Lower leg skin (tissue), 4 donors: ENCODE results near the gene INTS11. TPM values are rescaled to one million over a fixed set of nuclear protein-coding genes. Genes with fewer than 3 reads are reported as not detected.

ENCODE experiments used
- DNase-seq, 2 donors: peaks; one replicate each; pipeline ENCODE4 v3.0.0-alpha.2; 2019; ENCODE audit warnings: low spot score in 2 of 2
- H3K4me3 ChIP-seq: fragments of 200-600 bp; sonication (generic); 2 replicates; pipeline ENCODE4 v1.5.1; 2017; ENCODE audit warnings: mild to moderate bottlenecking, low read depth; ENCODE audit not compliant: poor library complexity, severe bottlenecking
- POLR2A ChIP-seq, 2 donors: fragments of 450-650 bp; IDR thresholded peaks; one replicate each; pipeline ENCODE4 v1.6.1; 2016 to 2017; ENCODE audit warnings: antibody characterized with exemption in 2 of 2, mild to moderate bottlenecking in 1 of 2, moderate library complexity in 1 of 2
- WGBS, 2 donors: methylation state at CpG; one replicate each; pipeline ENCODE4 v1.1.5; 2018; 5-methylcytosine and 5-hydroxymethylcytosine counted together
- intact Hi-C: fragments of 100-400 bp; cut with DNase I; formaldehyde crosslinking; loops from one replicate; pipeline ENCODE4 v1.15.0; 2023; ENCODE audit warnings: low total_unique reads
- total RNA-seq, 4 donors: library from RNA; depleted of rRNA; stranded (reverse); fragments of >200 nt; gene quantifications; one replicate each; pipeline ENCODE4 v1.1.0, GENCODE V29; 2016
- TF ChIP-seq, protein P1 (sequence below), 3 donors: fragments of 450-650 bp; IDR thresholded peaks; one replicate each; pipeline ENCODE4 v1.5.1; 2016; ENCODE audit warnings: antibody characterized with exemption in 3 of 3, mild to moderate bottlenecking in 3 of 3, moderate library complexity in 2 of 3

INTS11 gene
- total RNA-seq, 4 donors from 2014 or later, result 101 to 185 (median 105) TPM

DNA sequence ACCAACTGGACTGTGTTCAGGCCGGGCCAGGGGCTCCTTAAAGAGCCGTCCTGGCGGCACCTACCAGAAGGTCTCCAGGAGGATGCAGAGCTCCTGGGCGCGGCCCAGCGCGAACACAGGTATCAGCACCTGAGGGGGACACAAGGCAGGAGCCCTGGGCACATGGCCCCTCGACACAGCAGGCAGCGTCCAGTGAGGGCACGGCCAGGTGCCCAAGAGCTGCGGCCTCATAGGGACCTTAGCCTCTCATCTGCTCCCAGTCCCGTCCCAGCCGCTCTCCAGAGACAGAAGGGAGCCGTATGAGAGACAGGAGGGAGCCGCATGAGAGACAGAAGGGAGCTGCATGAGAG, 10.2 kb downstream of the INTS11 start:
- 88 to 95% methylated on average over 6 to 8 of the region's 15 CpGs for WGBS, 2 donors
- no peak for TF ChIP-seq POLR2A (IDR thresholded peaks at IDR 0.05)
- TF ChIP-seq, protein P1, sequence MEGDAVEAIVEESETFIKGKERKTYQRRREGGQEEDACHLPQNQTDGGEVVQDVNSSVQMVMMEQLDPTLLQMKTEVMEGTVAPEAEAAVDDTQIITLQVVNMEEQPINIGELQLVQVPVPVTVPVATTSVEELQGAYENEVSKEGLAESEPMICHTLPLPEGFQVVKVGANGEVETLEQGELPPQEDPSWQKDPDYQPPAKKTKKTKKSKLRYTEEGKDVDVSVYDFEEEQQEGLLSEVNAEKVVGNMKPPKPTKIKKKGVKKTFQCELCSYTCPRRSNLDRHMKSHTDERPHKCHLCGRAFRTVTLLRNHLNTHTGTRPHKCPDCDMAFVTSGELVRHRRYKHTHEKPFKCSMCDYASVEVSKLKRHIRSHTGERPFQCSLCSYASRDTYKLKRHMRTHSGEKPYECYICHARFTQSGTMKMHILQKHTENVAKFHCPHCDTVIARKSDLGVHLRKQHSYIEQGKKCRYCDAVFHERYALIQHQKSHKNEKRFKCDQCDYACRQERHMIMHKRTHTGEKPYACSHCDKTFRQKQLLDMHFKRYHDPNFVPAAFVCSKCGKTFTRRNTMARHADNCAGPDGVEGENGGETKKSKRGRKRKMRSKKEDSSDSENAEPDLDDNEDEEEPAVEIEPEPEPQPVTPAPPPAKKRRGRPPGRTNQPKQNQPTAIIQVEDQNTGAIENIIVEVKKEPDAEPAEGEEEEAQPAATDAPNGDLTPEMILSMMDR (IDR thresholded peaks at IDR 0.05), result no peak
- DNase-seq, result no peak
- H3K4me3 ChIP-seq, result no peak overlapping the region
- intact Hi-C loops, result no loop called here

DNA sequence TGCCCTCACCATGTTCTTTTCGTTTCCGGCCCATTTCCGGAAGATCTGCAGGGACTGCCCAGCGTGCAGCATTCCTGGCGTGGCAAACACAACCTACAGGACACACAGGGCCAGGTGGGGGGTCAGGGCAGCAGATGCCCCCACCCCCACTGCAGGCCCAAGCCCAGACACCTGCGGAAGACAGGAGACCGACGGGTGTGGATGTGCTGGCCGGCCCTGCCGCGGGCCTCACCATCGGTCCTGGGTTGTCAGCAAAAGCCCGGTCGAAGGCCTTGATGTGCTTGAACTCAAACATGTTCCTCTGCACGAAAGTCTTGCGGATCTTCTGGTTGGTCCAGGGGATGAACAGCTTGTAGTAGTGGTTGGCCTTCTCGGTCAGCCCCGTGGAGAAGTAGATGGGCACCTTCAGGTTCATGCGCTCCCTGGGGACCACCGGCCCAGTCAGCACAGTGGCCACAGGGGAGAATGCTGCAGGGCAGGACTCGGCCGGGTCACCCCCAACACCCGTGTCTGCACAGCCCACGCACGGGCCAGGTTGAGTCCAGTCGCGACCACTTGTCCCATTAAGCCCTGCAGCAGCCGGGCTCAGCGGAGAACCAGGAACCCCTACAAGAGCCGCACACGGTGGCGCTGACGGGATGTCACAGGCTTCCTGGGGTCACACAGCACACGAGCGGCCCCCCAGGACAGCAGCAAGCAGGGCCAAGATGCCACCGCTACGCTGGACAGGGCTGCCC, 10.8 kb downstream of the INTS11 start:
- intact Hi-C loops, result no loop called here
- H3K4me3 ChIP-seq, result no peak overlapping the region
- no peak for TF ChIP-seq POLR2A (IDR thresholded peaks at IDR 0.05)
- TF ChIP-seq, protein P1 (IDR thresholded peaks at IDR 0.05), result no peak
- WGBS, 2 donors, result 90 to 91% methylated on average over 27 to 32 of the region's 37 CpGs
- no peak for DNase-seq

DNA sequence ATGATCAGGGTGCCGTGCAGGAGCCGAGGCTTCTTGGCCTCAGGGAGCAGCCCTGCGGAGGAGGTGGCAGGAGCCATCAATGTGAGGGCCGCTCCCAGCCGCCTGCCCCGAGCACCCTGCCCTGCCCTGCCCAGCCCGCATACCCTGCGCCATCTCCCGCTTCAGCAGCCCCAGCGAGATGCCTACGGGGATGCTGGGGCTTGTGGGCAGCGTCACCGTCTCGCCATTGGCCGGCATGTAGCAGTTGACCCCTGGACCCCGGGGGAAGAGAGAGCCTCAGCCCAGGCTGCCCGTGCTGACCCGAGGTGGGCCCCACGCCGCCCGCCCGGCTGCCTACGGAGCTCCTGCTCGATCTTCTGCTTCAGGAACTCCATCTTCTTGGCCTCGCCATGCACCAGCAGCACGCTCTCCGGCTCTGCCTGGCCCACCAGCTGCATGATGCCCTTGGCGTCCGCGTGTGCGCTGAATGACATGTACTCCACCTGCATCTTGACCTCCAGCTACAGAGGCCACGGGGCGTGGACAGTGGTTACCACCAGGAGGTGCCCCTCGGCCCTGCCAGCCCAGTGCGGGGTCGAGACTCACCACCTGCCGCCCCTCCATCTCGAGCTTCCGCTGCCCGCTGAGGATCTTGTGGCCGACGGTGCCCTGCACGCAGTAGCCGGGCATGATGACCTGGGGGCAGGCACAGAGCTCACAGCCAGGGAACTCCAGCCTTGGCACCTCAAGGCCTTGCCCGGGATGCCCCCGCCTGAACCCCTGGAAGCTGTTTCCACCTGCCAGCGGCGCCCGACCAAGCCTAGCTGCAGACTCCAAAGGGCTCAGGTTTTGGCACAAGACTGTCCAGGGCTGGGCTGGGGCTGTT, 11.8 kb downstream of the INTS11 start:
- TF ChIP-seq POLR2A (IDR thresholded peaks at IDR 0.05), result no peak
- TF ChIP-seq, protein P1 (IDR thresholded peaks at IDR 0.05), result no peak
- 90 to 91% methylated on average over 29 to 49 of the region's 49 CpGs for WGBS, 2 donors
- DNase-seq, result no peak
- H3K4me3 ChIP-seq, result no peak overlapping the region
- intact Hi-C loops, result no loop called here

DNA sequence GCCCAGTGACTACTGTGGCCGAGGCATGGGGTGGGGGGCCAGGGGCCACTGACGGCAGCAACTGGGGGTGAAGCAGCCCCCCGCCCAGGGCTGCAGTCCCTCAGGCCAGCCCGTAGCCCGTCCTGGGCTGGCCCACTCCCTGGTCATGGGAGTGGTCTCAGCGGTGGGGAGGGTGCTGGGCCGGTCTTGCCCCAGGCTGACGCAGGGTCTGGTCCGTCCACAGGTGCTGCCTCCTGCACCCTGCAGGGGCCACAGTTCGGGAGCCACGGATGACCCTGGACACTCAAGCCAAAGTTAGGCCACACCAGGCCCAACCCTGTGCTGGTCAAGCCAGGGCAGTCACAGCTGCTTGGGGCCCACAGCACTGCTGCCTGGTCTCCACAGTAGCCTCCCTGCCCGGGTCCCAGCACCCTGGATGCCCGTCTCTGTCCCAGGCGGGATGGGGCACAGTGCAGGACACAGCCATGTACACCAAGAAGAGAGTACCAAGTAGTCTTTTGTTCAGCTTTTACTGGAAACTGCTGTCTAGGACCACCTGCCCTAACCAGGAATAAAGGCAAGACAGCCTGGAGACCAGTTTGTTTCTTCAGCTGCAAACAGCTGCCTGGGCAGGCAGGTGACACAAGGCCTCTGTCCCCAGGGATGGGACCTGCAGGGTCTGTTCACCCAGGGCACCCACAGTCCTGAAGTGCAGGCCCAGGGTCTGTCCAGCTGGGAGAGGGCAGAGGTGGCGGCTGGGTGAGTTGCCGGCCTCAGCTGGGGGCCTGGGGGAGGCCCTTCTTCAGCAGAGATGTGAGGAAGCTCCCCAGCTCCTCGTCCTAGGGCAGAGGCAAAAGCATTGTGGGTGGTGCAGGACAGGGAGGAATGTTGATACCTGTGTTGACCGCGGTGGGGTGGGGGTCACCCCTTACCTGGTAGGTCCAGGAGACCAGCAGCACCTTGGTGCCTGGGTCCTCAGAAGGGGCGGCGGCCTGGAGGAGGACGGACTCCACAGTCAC, 13.1 kb downstream of the INTS11 start:
- TF ChIP-seq, protein P1 (IDR thresholded peaks at IDR 0.05), result no peak
- TF ChIP-seq POLR2A (IDR thresholded peaks at IDR 0.05), result no peak
- no peak for DNase-seq
- 85 to 93% methylated on average over 11 to 19 of the region's 22 CpGs for WGBS, 2 donors
- H3K4me3 ChIP-seq, result no peak overlapping the region
- intact Hi-C loops, result no loop called here

DNA sequence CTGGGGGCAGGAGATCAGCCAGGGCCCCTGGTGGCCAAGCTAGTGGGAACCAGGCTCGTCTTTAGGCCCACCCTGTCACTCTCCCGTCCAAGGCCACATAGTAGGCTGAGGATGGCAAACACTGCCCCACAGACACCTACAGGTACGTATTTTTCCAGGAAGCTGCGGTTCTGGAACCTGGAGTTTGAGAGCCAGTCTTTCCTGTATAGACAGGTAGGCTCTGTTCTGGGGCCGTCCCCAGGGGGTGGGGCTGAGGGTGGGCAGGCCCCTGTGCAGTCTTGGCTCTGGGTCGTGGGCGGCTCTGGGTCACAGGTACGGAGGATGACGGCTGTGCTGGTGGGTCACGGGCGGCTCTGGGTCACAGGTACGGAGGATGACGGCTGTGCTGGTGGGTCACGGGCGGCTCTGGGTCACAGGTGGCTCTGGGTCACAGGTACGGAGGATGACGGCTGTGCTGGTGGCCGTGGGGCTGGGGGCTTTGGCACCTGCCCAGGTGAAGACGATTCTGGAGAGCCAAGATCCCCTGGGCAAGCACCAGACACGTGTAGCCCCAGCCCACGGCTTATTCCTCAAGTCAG, 13.9 kb downstream of the INTS11 start:
- intact Hi-C loops, result no loop called here
- 55 to 59% methylated on average over 15 to 21 of the region's 21 CpGs for WGBS, 2 donors
- H3K4me3 ChIP-seq, result no peak overlapping the region
- TF ChIP-seq POLR2A (IDR thresholded peaks at IDR 0.05), result no peak
- TF ChIP-seq, protein P1 (IDR thresholded peaks at IDR 0.05), result no peak
- no peak for DNase-seq
